Body of pancreas (tissue), 4 donors: ENCODE measurements around the gene TRMT44.

ENCODE experiments used
- CTCF ChIP-seq, 7 experiments: fragments of 450-650 bp in 4 of 7; fragments of 200-600 bp in 3 of 7; sonication (generic) in 3 of 7; IDR thresholded peaks; one replicate each; pipeline ENCODE4 v1.5.1; 2016 to 2019; ENCODE audit warnings: antibody characterized with exemption in 7 of 7
- POLR2A ChIP-seq, 3 donors: fragments of 450-650 bp; IDR thresholded peaks; one replicate each; pipeline ENCODE4 v1.6.1; 2016; ENCODE audit warnings: antibody characterized with exemption in 3 of 3, mild to moderate bottlenecking in 2 of 3

- TF ChIP-seq POLR2A (IDR thresholded peaks at IDR 0.05) = no peak
- no peak for TF ChIP-seq CTCF (IDR thresholded peaks at IDR 0.05)
These were observed 84.2 kb downstream of the TRMT44 start for GRCh38 chr4:8524595-8525382.
